ENCODE measurements around the gene THPO. TPM values are rescaled to one million over a fixed set of nuclear protein-coding genes. Genes with fewer than 3 reads are reported as not detected.

Gene THPO
- total and polyA plus RNA-seq, 9 of the 15 experiments (the other 6 are each of a cell fraction or from before 2014, with no cell fraction given), result 0.11 to 1.1 (median 0.35) TPM; not detected in 1

- TF ChIP-seq TAF1 (IDR thresholded peaks at IDR 0.05; ENCODE audit: control insufficient read depth, extremely low read depth, insufficient read depth, low read length, severe bottlenecking), result peak; percentile 84
- no peak for TF ChIP-seq RBM22 (IDR thresholded peaks at IDR 0.05; ENCODE audit: low read depth, low read length, poor library complexity, severe bottlenecking)
- no peak for TF ChIP-seq NFATC3 (IDR thresholded peaks at IDR 0.05)
- no peak for TF ChIP-seq SNRNP70 (optimal IDR thresholded peaks at IDR 0.05; ENCODE audit: low read depth, low read length)
- no peak for TF ChIP-seq MYBL2 (IDR thresholded peaks at IDR 0.05; ENCODE audit: low read depth)
- no peak for TF ChIP-seq MYBL2 (CRISPR knock-in tag; IDR thresholded peaks at IDR 0.05; ENCODE audit: borderline replicate concordance)
- no peak for TF ChIP-seq FOXM1 (IDR thresholded peaks at IDR 0.05; ENCODE audit: low read depth)
- TF ChIP-seq FOXM1 (CRISPR knock-in tag; IDR thresholded peaks at IDR 0.05; ENCODE audit: low read depth), result no peak
- TF ChIP-seq TBP (optimal IDR thresholded peaks at IDR 0.05; ENCODE audit: low read depth, low read length), result peak; percentile 85
- peak; percentile 98 for TF ChIP-seq ZFX (CRISPR knock-in tag; IDR thresholded peaks at IDR 0.05)
- peak; percentile 13; the same call in 1 of the 2 replicates for TF ChIP-seq TEAD4 (IDR thresholded peaks at IDR 0.05; ENCODE audit: low read length)
- 0 out of 2 replicates have a peak, but pooled peaks have one; percentile 47 for TF ChIP-seq TEAD4 (CRISPR knock-in tag; IDR thresholded peaks at IDR 0.05; ENCODE audit: borderline replicate concordance)
- no peak for TF ChIP-seq NCOA2 (IDR thresholded peaks at IDR 0.05; ENCODE audit: partially characterized antibody in 2 of 2)
- no peak for TF ChIP-seq ZNF280B (CRISPR knock-in tag; IDR thresholded peaks at IDR 0.05)
- no peak for TF ChIP-seq HEY1 (CRISPR knock-in tag; IDR thresholded peaks at IDR 0.05; ENCODE audit: borderline replicate concordance)
- peak; percentile 62; the same call in 1 of the 2 replicates for TF ChIP-seq HMGXB4 (CRISPR knock-in tag; IDR thresholded peaks at IDR 0.05)
- TF ChIP-seq LCOR (CRISPR knock-in tag; IDR thresholded peaks at IDR 0.05), result peak; percentile 66
These were observed 15.1 kb downstream of the THPO start (continued) for GRCh38 chr3:184362668-184363546.

All from K562 (cell line).